Activated T-helper 17 cell treated with anti-CD3 and anti-CD28 coated beads, Interleukin-2, amount 50 U/mL, for 72 hours (primary cell): ENCODE data around the gene LIN7B. TPM values are rescaled to one million over a fixed set of nuclear protein-coding genes. Genes with fewer than 3 reads are reported as not detected.
"Not testable (repeated sequence)": the region's sequence is repeated elsewhere in the genome, so short reads cannot be mapped to it uniquely, and the experiment has no call there.

Experiments used
- ATAC-seq: fragments of 150-1000 bp; cut with Tn5 transposase; replicated peaks from 2 replicates; pipeline ENCODE4 v1.10.0; 2021; ENCODE audit warnings: mild to moderate bottlenecking, moderate library complexity
- H3K27ac Mint-ChIP-seq: one replicate; pipeline ENCODE4 v1.8.0; 2022; ENCODE audit warnings: mixed read lengths
- H3K27me3 Mint-ChIP-seq: one replicate; pipeline ENCODE4 v1.8.0; 2022; ENCODE audit warnings: mixed read lengths
- H3K36me3 Mint-ChIP-seq: one replicate; pipeline ENCODE4 v1.8.0; 2022; ENCODE audit warnings: low read depth, mild to moderate bottlenecking, mixed read lengths
- H3K4me1 Mint-ChIP-seq: one replicate; pipeline ENCODE4 v1.8.0; 2022; ENCODE audit warnings: mixed read lengths
- H3K4me3 Mint-ChIP-seq: one replicate; pipeline ENCODE4 v1.8.0; 2022; ENCODE audit warnings: mild to moderate bottlenecking, mixed read lengths
- H3K9me3 Mint-ChIP-seq: one replicate; pipeline ENCODE4 v1.8.0; 2022; ENCODE audit warnings: mixed read lengths
- total RNA-seq, 2 donors: library from RNA; stranded (reverse); gene quantifications; one replicate each; pipeline ENCODE4 v1.2.3, GENCODE V29; 2022

LIN7B gene
- total RNA-seq, 2 donors from 2014 or later = 4.1 to 4.7 TPM

DNA sequence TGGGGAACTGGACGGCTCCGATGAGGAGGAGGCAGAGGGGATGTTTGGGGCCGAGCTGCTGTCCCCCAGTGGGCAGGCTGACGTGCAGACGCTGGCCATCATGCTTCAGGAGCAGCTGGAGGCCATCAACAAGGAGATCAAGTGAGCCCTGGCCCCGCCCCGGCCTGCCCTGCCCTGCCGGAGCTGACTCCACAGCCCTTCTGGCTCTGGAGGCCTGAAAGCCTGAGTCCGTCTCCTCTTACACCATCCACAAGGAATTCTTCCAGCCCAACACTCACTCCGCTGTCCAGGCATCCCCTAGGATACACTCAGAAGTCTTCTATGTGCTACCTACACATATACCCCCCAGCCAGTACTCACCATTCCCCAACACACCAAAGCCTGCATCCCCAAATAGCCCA, 22.6 kb downstream of the LIN7B start:
- Mint-ChIP-seq H3K9me3 (no peaks in the 10 kb centered on the region), H3K36me3 (no peaks in the 10 kb centered on the region), H3K4me3 (no peak overlapping the region), H3K27me3 (peaks cover 6% of the 10 kb centered on the region), H3K27ac (no peak overlapping the region), H3K4me1 (peaks cover 7% of the 10 kb centered on the region)
- ATAC-seq = no peak

GRCh38 chr19:49140951-49141350, 26.8 kb downstream of the LIN7B start:
- no peaks in the 10 kb centered on the region for H3K36me3 Mint-ChIP-seq
- peaks cover 17% of the 10 kb centered on the region for H3K27me3 Mint-ChIP-seq
- H3K4me1 Mint-ChIP-seq = peaks cover 23% of the 10 kb centered on the region

DNA sequence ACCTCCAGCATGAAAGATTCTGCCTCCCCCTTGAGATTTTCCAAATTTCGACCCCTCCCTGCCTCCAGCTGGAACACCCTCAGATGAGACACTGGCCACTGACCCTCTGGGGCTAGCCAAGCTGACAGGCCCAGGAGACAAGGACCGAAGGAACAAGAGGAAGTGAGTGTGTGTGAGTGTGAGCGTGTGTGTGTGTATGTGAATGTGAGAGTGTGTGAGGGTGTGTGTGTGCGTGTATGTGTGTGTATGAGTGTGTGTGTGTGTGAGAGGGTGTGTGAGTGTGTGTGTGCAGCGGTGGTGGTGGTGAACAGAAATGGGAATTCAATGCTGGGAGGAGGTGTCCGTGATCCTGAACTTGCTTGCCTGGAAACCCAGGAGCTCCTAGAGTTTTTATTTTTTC, 27.2 kb downstream of the LIN7B start:
- Mint-ChIP-seq H3K4me3 (no peak overlapping the region), H3K4me1 (peaks cover 23% of the 10 kb centered on the region), H3K36me3 (no peaks in the 10 kb centered on the region), H3K27me3 (peaks cover 19% of the 10 kb centered on the region), H3K27ac (no peak overlapping the region), H3K9me3 (no peaks in the 10 kb centered on the region)
- ATAC-seq = no peak

More at GRCh38 chr19:49140951-49141350, 26.8 kb downstream of the LIN7B start:
- no peak overlapping the region for H3K4me3 Mint-ChIP-seq
- no peak for ATAC-seq
- H3K27ac Mint-ChIP-seq = no peak overlapping the region
- no peaks in the 10 kb centered on the region for H3K9me3 Mint-ChIP-seq

- Mint-ChIP-seq H3K27me3 (peaks cover 28% of the 10 kb centered on the region), H3K27ac (no peak overlapping the region), H3K4me1 (peaks cover 23% of the 10 kb centered on the region), H3K4me3 (peak overlapping the region; percentile 77), H3K9me3 (no peaks in the 10 kb centered on the region), H3K36me3 (no peaks in the 10 kb centered on the region)
- peak; percentile 96 for ATAC-seq
Observed at GRCh38 chr19:49142866-49143335, 28.7 kb downstream of the LIN7B start.

- H3K4me1 Mint-ChIP-seq = peaks cover 27% of the 10 kb centered on the region
- H3K27me3 Mint-ChIP-seq = peaks cover 44% of the 10 kb centered on the region
- no peaks in the 10 kb centered on the region for H3K9me3 Mint-ChIP-seq
- H3K27ac Mint-ChIP-seq = peak overlapping the region; percentile 51
- H3K36me3 Mint-ChIP-seq = no peaks in the 10 kb centered on the region
- ATAC-seq = peak; percentile 66
- peak overlapping the region; percentile 66 for H3K4me3 Mint-ChIP-seq
Observed at GRCh38 chr19:49145573-49146407, 31.6 kb downstream of the LIN7B start.

DNA sequence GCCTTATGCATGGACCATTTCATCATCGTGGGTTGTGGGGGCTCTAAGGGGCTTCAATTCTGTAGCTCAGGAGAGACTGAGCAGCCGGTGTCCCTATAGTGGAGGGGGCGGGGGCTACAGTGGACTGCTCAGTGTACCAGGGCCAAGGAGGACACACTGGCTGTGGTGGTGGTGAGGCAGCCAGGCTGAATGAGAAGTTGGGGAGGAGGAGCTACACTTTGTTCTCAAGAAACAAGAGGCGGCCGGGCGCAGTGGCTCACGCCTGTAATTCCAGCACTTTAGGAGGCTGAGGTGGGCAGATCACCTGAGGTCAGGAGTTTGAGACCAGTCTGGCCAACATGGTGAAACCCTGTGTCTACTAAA, 32.2 kb downstream of the LIN7B start:
- H3K27me3 Mint-ChIP-seq = peaks cover 42% of the 10 kb centered on the region
- H3K27ac Mint-ChIP-seq, H3K9me3 Mint-ChIP-seq, ATAC-seq, H3K36me3 Mint-ChIP-seq: not testable (repeated sequence)
- peak overlapping the region; percentile 66 for H3K4me3 Mint-ChIP-seq
- peaks cover 24% of the 10 kb centered on the region for H3K4me1 Mint-ChIP-seq

GRCh38 chr19:49148044-49148682, 34.0 kb downstream of the LIN7B start:
- Mint-ChIP-seq H3K36me3 (no peaks in the 10 kb centered on the region), H3K4me1 (peaks cover 10% of the 10 kb centered on the region), H3K27me3 (peaks cover 38% of the 10 kb centered on the region), H3K27ac (no peak overlapping the region), H3K4me3 (peak overlapping the region; percentile 74), H3K9me3 (no peaks in the 10 kb centered on the region)
- no peak for ATAC-seq

DNA sequence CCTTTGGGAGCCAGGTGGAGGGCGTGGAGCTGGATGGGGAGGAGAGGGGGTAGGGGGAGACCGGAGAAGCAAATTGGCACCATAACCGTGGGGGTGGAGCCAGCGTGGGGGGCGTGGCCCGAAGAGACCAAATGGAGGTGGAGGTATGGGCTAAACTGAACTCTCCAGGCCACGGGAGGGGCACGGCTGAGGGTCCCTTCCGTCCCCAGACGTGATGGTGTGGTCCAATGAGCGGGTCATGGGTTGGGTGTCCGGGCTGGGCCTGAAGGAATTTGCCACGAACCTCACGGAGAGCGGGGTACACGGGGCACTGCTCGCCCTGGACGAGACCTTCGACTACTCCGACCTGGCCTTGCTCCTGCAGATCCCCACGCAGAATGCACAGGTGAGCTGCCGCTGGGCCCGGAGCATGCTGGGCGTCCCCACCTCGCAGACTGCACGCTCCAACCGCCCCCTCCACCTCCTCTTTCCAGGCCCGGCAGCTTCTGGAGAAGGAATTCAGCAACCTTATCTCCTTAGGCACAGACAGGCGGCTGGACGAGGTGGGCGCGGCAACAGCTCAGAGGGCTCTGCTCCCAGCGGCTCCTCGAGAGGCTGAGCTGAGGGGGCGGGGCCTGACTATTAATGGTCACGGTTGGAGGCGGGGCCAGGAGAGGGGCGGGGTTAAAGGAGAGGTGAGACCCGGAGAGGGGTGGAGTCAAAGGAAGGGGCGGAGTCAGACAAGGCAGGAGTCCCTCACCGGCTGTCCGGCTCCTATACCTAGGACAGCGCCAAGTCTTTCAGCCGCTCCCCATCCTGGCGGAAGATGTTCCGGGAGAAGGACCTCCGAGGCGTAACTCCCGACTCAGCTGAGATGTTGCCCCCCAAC, 34.8 kb downstream of the LIN7B start:
- ATAC-seq = peak; percentile 48
- Mint-ChIP-seq H3K9me3 (no peaks in the 10 kb centered on the region), H3K27ac (no peak overlapping the region), H3K4me3 (peak overlapping the region; percentile 74), H3K27me3 (peaks cover 45% of the 10 kb centered on the region), H3K36me3 (no peaks in the 10 kb centered on the region), H3K4me1 (peaks cover 9% of the 10 kb centered on the region)

GRCh38 chr19:49149652-49150105, 35.5 kb downstream of the LIN7B start:
- Mint-ChIP-seq H3K27me3 (peaks cover 52% of the 10 kb centered on the region), H3K4me1 (peaks cover 9% of the 10 kb centered on the region), H3K9me3 (no peaks in the 10 kb centered on the region), H3K27ac (no peak overlapping the region), H3K36me3 (no peaks in the 10 kb centered on the region), H3K4me3 (peak overlapping the region; percentile 74)
- no peak for ATAC-seq

DNA sequence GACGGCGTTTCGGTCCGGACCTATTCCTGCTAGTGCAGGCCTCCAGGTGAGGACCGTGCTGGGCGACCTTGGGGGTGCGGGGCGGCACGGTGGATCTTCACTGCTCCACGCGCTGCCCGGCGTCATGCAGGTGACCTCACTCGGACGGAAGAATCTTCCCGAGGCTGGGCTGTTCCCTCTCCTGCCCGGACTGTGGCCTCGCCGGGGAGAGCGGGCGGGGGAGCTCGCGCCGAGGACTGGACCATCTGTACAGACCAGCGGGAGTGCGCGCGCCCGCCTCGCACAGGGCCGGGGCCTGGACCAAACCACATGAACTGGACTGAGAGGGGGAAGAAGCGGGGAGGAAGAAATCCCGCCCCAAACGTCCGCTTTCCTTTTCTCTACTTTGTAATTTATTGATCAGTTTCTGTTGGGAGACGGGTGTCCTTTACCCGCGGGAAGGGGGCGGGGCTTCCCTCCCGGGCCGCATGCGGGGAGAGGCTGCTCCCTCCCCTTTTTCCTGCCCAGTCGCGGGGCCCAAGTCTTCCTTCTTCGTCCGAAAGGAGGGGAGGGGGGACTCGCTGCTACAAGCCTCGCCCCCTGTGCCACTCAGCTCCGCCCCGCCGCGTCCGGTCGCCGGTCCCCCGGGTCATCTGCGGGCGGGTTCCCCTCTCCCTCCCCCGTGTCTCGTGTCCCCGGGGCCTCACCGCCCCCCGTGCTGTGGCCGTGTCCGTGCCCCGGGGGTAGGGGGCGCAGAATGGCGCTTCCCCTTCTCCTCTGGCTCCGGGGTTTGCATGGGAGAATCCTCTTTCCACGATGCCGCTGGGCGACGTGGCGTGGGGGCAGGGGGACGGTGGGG, 36.2 kb downstream of the LIN7B start:
- no peaks in the 10 kb centered on the region for H3K36me3 Mint-ChIP-seq
- no peak overlapping the region for H3K27ac Mint-ChIP-seq
- peak; percentile 34 for ATAC-seq
- H3K4me1 Mint-ChIP-seq = peaks cover 9% of the 10 kb centered on the region
- peaks cover 55% of the 10 kb centered on the region for H3K27me3 Mint-ChIP-seq
- H3K9me3 Mint-ChIP-seq = no peaks in the 10 kb centered on the region
- peak overlapping the region; percentile 74 for H3K4me3 Mint-ChIP-seq

- no peaks in the 10 kb centered on the region for H3K36me3 Mint-ChIP-seq
- no peaks in the 10 kb centered on the region for H3K9me3 Mint-ChIP-seq
- peaks cover 61% of the 10 kb centered on the region for H3K27me3 Mint-ChIP-seq
- H3K4me1 Mint-ChIP-seq = peaks cover 5% of the 10 kb centered on the region
- ATAC-seq = no peak
- H3K4me3 Mint-ChIP-seq = peak overlapping the region; percentile 74
- H3K27ac Mint-ChIP-seq = no peak overlapping the region
Observed at GRCh38 chr19:49150944-49151243, 36.7 kb downstream of the LIN7B start.

DNA sequence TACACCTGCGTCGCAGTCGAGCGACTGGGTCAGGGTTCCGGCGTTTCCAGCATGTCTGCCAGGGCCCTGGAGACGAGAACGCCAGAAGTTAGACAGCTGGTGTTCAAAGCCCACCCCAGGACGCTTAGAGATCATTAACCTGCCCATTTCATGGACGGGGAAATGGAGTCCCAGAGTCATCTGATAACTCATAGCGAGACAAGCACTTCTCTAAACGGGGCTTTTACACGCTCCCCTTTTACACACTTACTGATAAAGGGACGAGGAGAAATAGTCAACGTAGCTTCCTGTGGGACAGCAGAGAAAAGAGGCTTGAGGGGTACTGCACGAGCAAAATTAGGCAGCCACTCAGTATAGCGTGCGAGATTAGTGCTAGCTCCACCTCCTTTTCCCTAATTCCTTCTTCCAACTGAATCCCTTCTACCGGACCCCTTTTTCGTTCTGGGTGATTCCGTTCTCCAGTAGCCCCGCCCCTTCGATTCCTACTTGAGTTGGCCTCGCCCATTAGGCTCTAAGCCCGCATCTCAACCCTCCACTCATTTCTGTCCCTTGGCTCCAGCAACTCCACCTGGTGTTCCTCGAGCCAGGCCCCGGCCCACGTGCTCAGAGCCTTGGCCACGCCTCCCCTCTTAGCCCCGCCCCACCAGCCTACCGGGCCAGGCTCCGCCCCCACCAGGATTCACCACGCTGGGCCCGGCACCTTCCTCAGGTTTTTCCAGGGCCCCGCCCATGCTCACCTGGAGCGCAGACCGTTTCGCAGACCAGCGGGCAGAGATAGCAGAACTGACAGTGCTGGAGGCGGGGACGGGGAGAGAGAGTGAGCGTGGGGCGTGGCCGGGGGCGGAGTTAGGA, 37.3 kb downstream of the LIN7B start:
- Mint-ChIP-seq H3K27ac (no peak overlapping the region), H3K4me1 (peaks cover 4% of the 10 kb centered on the region), H3K36me3 (no peaks in the 10 kb centered on the region), H3K9me3 (no peaks in the 10 kb centered on the region), H3K27me3 (peaks cover 62% of the 10 kb centered on the region), H3K4me3 (peak overlapping the region; percentile 74)
- ATAC-seq = peak; percentile 14

GRCh38 chr19:49152119-49152550, 38.0 kb downstream of the LIN7B start:
- Mint-ChIP-seq H3K27me3 (peaks cover 59% of the 10 kb centered on the region), H3K4me1 (peaks cover 4% of the 10 kb centered on the region), H3K27ac (no peak overlapping the region), H3K4me3 (no peak overlapping the region), H3K9me3 (no peaks in the 10 kb centered on the region), H3K36me3 (no peaks in the 10 kb centered on the region)
- ATAC-seq = no peak
